Medulla oblongata (tissue), 1 donor: ENCODE measurements around the gene ST14.

Source experiments
- DNase-seq: peaks from one replicate; pipeline ENCODE4 v3.0.0-alpha.2; 2015; ENCODE audit errors: extremely low spot score

Gene ST14

DNA sequence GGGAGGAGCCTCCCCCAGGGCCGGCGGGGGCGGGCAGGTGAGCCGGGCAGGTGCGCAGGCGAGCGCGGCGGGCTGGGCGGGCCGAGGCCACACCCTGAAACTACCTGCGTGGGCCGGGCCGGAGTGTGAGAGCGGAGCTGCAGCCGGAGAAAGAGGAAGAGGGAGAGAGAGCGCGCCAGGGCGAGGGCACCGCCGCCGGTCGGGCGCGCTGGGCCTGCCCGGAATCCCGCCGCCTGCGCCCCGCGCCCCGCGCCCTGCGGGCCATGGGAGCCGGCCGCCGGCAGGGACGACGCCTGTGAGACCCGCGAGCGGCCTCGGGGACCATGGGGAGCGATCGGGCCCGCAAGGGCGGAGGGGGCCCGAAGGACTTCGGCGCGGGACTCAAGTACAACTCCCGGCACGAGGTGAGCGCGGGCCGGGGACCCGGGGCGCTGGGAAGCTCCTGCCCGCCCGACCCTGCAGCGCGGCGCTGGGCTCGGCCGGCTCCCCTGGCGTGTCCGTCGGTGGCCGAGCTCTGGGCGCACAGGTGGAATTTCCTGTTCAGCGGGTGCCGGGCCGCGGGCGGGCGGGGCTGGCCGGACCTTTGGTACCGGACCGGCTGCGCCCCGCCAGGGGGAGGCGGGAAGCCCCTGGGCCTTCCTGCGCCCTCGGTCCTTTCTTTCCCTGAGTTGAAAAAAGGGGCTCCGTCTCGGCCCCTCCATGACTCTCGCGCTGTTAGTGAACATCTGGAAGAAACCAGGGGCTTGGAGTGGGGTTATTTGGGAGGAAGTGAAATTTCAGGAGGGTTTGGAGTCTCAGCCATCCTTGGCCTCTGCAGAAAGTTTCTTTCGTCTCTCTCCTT is at the start of gene ST14:
TSS of gene ST14 (plus strand) at position 126 of the 841 bp plus-strand sequence. CDS start at position 324, 198 bp downstream.
- no peak for DNase-seq

DNA sequence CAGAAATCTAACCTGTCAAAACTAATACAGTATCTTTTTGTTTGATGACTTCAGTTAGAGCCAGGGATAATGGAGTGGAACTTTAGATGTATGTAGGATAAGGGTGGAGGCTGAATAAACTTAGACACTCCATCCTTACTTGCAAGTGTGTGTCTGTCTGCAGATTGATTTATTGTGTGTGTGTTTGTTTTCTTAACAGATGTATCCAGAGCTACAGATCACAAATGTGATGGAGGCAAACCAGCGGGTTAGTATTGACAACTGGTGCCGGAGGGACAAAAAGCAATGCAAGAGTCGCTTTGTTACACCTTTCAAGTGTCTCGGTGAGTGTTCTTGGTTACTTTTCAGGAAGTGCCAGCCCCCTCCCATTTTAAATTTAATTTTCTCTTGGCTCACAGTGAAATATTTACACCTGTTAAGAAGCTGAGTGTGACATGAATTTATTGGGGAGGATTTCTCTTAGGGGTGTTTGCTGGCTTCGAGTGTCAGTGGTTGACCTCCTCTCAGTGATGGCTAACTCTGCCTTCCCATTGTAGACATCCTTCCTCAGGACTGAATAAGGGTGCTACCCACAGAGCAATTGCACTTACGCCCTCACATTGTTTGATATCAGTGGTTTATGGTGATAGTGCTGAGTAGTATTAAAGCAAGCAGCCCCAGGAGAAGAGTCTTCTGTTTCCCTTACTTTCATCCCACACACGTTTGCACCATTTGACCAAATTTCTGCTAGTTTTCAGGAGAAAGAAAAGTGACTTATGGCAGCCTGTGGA is 49.1 kb upstream of the ST14 start:
- no peak for DNase-seq

DNA sequence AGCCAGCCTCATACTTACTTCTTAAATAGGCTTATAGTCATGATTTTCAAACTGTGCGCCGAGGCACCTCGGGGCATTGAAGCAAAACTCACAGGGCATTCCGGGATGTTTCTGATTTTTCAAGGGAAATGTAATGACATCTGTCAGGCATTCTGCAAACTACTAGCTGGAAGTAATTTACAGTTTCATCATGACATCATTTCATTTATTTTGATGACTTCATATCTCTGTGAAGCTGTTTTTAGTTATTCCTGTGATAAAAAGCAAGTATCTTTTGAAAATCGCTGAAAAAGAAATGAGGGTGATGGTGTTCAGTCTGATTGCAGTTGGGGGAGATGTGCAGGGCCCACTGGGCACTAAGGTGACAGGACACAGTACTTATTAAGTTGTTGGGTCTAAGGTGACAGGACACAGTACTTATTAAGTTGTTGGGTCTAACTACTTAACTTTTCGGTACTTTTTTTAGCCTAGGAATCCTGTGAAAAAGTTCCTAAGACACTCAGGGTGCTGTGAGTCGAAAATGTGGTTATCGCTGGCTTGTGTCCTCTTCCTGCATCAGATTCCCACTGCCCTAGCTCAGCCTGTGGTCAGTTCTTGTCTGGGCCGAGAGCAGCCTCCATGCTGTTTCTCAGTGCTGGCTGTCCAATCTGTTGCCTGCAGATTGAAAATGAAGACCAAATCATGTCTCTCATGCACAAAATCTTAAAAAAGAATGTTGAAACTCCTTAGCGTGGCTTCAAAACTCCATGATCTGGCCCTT is 47.3 kb upstream of the ST14 start:
- no peak for DNase-seq

DNA sequence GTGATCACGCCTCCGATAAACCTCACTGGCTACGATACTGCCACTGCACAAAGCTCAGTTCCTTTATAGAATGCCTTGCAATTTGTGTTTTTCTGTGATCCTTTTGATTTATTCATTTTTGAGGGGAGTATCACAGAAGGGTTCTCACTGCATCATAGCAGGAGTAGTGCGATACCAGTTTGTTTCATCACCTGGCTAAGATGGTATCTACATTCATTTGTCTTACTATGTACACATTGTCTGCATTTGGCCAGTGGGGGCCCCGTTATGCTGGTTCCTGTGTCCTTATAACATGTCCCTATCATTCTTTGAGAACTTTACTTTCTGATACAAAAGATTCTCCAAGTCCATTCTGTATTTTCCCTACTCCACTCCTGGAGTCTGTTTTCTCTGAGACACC is 45.3 kb upstream of the ST14 start:
- DNase-seq: no peak

DNA sequence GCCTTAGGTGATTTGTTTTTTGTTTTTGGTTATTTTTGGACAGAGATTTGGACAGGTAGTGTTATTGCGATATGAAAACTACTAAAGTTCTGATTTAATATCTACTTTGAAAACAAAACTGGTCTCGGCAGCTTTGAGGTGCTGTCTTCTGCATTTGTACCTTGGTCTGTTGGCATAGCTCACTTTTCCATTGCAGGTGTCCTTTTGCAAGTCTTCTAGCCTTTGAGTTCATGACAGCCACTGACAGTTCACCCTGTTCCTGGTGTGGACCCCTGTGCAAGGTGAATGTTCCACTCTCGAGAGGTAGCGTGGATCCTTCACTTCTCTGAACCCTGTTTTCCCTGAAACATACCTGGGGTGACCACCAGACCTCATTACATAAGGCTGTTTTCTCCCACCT is 44.9 kb upstream of the ST14 start:
- no peak for DNase-seq

DNA sequence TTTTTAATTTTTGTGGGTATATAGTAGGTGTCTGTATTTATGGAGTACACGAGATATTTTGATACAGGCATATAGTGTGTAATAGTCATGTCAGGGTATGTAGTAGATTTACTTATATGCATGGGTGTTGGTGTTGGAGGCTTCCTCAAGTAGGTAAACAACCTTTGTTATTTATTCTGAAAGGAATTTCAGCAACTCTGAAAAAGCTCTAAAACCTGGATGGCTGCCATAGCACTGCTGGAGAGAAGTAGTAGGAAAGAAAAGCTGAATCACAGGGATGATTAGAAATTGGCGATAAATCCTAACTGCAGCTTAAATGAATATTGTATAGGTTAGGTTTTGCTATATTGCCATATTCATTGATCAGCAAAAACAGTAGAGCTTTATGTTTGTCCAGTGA is 44.4 kb upstream of the ST14 start:
- no peak for DNase-seq

DNA sequence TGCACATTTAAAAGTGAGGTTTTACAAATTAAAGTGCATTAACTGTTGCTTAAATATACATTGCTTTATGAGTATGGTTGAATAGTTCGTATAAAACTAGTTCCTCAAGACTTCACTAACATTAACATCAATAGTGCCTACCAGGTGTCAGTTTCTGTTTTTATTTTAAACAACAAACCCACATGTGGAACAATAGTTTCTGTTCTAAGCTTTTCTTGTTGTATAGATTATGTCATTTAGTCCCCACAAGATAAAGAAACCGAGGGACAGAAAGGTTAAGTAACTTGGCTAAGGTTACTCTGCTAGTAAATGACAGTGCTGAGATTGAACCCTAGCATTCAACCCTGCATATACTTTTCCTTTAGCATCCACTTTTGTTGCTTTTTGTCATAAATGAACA is 41.4 kb upstream of the ST14 start:
- no peak for DNase-seq

DNA sequence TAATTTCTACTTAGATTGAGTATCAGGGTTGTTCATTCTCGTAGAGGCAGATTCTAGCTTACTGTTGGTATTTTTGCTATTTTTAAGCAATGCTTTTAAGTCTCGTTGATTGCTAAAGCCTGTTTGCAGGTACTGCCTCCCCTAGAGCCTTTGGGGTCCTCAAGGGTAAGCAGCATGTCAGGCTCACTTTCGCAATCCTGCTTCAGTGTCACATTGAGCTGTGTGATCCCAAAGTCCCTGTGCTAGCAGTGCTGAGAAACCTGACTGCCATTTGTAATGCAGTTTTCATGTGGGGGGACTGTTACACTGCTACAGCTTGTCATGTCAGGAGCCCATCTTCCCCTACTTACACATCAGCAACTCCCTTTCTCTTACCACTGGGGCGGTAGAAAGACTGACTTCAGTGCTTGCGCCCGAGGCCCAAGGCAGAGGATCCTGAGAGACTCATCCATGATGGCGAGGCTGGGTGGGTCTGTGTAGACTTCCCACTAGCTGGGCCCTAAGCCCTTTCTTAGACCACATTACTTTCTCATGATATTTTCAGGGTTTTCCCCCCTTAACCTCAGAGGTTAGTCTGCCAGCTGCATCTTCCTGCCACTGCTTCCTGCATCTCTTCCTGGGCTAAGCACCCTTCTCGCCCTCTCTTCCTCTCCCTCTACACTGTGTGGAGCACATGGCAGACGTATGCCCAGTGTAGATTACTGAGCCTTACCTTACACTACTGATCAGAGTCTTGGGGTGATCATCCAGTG is 40.8 kb upstream of the ST14 start:
- no peak for DNase-seq

DNA sequence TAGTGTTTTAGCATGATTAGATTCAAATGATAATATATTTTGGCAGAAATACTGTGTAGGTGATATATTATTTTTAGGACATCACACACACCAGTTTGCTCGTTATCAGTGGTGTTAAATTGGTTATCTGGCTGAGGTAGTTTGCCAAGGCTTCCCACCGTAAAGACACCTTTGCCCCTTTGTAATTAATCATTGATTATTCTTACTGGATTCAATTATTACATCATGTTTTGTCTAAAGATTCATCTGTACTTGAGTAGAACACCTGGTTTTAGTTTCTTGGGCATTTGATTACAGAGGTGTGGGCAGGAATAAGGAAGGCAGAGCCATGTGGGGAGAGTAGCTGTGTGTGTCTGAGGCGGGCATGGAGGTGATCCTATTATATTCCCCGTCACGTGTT is 39.5 kb upstream of the ST14 start:
- DNase-seq: no peak

DNA sequence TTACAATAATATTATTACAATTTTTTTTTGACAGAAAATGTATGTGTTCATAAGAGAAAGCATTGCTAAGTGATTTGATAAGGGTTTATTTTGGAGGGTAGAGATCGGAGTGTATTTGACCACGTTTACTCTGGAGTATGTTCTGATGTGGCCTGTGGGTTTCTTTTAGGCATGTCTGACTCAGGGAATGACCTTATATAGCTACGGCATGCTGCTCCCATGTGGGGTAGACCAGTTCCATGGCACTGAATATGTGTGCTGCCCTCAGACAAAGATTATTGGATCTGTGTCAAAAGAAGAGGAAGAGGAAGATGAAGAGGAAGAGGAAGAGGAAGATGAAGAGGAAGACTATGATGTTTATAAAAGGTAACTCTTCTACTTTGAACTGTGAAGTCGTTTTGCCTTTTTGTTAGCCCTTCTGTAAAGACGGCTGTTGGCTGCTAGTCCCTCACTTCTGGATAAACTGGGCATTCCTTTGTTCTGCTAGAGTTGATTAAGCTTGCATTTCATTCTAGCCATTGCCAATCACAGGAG is 38.1 kb upstream of the ST14 start:
- no peak for DNase-seq

DNA sequence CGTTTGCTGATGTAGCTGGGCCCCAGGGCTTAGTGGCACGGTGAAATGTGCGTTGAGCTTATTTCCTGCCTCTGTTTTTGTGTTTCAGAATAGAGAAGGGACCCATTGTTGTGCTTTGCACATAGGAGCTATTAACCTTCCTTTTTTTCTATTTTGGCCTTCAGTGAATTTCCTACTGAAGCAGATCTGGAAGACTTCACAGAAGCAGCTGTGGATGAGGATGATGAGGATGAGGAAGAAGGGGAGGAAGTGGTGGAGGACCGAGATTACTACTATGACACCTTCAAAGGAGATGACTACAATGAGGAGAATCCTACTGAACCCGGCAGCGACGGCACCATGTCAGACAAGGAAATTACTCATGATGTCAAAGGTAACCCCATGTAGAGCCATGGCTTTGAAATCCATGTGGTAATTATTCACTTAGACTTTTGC is 37.4 kb upstream of the ST14 start:
- DNase-seq: no peak

DNA sequence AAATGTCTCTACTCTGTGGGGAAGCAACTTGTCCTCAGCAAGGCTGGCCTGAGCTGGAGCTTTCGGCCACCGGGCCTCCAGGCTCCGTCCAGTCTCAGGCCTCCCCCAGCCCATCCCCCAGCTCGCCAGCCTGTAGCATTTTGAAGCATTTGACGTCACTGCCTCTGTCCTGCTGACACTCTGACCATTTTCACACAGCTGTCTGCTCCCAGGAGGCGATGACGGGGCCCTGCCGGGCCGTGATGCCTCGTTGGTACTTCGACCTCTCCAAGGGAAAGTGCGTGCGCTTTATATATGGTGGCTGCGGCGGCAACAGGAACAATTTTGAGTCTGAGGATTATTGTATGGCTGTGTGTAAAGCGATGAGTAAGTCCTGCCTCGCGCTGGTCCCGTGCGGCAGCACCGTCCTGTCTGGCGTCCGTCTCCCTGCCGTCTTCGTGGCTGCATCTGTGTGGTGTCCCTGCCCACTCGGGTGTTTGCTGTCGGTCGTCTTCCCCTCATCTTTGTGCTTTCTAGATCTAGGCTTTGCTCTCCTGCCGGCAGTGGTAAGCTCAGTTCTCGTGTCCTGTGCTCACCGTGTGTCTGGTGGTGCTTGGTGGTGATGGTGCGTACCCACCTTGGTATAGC is 36.1 kb upstream of the ST14 start:
- DNase-seq: no peak

DNA sequence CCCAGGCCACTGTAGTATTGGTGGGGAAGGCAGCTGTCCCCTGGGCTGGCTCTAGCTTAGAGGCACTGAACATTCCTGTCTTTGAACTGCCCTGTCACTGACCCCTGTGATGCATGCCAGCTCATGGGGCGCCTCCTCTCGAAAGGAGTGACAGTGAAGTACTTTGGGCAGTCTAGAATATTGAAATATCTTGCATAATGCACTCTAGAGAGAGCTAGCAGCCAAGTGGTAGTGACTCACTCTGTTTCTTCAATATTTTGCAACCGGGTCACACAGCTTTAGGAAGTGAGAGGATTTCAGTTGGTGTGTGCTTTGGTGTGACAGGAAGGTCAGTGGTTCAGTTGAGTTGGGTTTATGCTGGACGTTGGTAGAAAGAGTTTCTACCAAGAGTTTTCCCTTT is 35.5 kb upstream of the ST14 start:
- peak; percentile 68 for DNase-seq

DNA sequence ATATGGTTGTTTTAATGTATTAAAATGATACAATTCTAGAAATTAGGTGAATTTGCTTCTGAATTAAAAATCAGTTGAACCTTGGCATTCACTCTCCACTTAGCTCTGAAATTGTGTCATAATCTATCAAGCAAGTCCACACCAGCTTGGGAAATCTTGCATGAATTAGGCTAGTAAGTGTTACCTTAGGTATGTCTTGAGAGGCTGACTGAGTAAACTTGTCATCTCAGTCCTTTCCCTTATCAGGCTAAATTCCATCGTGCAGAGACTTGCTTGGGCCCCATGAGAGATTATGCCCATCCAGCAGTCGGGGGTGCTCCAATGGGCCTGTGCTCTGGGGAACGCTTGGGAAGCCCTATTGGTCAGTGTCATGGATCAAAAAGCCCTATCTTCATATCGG is 33.9 kb upstream of the ST14 start:
- no peak for DNase-seq

DNA sequence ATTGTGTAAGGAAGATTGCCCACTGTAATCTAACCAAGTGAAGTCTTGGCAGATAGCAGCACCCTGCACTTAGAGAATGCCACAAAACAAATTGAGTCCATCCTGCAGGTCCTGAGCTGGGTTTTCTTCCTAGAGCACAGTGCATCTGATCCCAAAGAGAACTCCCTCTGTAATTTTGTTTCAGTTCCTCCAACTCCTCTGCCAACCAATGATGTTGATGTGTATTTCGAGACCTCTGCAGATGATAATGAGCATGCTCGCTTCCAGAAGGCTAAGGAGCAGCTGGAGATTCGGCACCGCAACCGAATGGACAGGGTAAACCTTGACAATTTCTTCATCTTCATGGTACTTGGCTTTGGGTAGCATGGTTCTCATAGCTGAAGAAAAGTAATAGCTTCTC is 33.1 kb upstream of the ST14 start:
- DNase-seq: peak; percentile 38

DNA sequence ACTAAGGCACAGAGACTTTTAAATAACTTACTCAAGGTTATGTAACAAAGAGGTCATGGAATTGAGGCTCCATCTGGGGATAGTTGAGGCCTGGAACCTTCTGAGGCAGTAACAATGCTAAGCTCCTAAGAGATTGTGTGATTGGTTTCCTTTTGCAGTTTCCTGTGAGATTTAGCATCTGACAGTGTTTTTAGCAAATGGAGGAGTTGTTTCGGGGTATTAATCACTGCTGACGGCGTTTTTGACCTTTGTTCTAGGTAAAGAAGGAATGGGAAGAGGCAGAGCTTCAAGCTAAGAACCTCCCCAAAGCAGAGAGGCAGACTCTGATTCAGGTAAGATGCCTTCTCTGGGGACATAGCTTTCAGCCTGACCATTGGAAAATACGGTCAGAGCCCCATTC is 32.1 kb upstream of the ST14 start:
- DNase-seq: no peak

DNA sequence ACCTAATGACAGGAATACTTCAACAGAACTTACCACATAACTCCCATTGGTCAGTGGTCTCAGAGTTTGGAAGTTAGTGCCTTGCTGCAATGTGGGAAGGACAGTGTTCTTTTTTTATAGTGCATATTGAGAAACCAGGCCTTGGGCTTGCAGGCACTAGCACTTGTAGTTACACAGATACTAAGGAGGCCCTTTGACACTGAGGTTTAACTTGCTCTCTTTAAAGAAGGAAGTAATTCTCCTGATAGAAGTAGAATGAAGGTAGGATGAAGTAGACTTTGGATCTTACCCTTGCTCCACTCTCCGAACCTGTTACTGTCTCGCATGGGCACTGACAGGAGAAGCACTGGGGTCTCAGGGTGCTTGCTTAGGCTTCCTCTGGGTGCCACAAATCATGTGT is 31.0 kb upstream of the ST14 start:
- DNase-seq: no peak

DNA sequence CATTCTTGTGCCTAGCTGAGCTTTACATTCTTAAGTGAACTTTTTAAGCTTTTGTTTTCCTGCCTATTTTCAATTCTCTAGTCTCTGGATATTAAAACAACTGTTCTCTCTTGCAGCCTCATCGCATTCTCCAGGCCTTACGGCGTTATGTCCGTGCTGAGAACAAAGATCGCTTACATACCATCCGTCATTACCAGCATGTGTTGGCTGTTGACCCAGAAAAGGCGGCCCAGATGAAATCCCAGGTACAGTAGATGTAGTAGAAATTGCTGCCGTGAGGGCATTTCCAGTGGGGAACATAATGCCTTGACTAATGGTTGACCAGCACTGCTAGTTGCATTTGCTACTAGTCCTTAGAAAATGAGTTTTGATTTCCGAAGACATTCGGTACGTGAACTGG is 29.7 kb upstream of the ST14 start:
- no peak for DNase-seq

DNA sequence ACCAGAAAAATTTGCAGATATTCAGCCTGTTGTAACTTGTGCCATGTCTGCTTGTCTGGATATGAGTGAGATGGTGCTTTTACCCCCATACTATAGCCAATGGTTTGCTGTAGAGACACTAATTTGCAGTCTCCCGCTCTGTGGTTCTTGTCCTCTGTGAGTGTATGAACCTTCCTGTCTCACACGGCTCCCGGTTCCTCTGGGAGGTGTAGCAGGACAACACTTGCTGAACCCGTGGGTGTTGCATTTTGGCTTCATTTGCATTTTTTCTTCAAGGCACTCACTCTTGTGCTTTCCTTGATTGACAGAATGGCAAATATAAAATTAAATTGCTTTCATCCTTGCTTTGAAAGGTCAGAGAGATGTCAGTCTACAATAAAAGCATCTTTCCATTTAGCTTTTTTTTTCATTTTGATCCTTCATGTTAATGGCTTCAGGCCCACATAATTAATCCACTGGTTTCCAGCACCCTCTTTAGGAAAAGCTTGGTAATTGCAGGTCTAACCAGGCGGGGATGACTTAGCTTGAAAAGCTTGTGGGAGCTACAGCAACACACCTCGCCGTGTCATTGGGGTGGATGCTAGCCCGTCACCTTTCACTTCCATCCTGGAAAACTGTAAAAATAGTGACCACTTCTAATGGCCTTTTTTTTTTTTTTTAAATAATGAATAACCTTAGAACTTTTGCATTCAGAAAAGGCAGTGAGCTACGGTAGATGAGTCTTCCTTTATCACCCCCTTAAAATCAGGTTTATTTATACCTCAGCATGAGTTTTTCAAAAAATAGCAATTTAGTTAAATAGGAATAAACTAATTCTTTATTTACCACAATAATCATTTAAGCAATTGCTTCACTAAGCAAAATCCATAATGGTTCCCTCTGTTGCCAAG is 27.4 kb upstream of the ST14 start:
- DNase-seq: peak; percentile 58

DNA sequence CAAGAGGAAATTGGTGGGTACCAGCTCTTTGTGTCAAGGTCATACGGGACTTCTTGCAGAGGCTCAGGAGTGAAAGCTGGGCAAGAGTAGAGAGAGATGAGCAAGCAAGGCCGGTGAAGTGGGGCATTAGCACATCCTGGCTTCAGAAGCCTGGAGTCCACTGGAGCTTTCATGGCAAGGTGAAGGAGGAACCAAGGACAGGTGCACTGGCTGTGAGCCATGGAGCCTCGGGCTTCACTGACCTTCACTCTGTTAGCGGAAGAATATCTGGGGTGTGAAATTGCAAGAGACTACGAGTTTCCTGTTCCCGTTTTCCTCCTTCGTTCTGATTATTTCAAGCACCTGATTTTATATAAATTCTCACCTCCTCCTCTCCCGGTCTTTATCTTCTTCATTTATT is 25.9 kb upstream of the ST14 start:
- no peak for DNase-seq
